Stimulated activated CD4-positive, alpha-beta T cell treated with anti-CD3 and anti-CD28 coated beads, Interleukin-4, amount 100 ng/mL, for 48 hours (primary cell): ENCODE data around the gene RPL15.
"Not testable (repeated sequence)": the region's sequence is repeated elsewhere in the genome, so short reads cannot be mapped to it uniquely, and the experiment has no call there.

ENCODE experiments used
- DNase-seq, 2 donors: peaks; one replicate each; pipeline ENCODE4 v3.0.0-alpha.2; 2020; ENCODE audit warnings: low read depth in 2 of 2

RPL15 gene

DNA sequence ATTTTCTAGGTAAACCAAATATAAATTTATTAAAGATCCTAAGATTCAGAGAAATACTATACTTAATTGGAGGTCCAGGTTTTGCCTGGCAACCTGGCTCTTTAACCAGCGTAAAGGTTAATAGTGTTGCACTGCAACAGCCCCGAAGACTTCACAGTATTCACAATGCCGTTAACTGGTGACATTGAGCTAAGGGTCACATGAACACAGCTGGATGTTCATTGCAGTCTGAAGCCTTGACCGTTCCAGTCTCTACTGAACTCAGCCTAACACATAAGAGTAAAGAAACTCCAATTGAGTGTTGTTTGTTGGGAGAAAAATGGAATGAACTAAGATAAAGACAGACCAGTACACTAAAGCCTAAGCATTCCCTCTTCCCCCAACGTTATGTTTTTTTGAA lies 27.0 kb upstream of the RPL15 start:
- DNase-seq, result no peak

- DNase-seq, result no peak
Measured at GRCh38 chr3:23894254-23895061, 22.5 kb upstream of the RPL15 start.

- DNase-seq, result no peak
Measured at GRCh38 chr3:23895181-23895580, 21.8 kb upstream of the RPL15 start.

DNA sequence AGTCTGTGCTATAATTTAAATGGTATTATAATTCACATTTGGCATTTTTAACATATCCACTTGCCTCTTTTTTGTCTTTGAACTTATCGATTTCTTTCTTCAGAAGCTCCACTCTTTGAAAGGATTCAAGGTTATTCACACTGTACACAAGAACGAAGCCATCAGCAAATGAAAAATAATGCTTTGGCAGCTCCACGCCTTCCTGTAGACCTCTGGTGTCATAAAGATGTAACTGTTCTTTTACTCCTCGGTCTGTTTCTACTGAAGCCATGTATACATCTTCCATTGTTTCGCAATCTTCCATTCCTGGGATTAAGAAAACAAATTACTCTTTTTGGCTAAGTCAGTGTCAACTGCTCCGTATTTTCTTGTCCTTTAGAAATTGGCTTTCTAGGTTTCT lies 16.2 kb upstream of the RPL15 start:
- no peak for DNase-seq

DNA sequence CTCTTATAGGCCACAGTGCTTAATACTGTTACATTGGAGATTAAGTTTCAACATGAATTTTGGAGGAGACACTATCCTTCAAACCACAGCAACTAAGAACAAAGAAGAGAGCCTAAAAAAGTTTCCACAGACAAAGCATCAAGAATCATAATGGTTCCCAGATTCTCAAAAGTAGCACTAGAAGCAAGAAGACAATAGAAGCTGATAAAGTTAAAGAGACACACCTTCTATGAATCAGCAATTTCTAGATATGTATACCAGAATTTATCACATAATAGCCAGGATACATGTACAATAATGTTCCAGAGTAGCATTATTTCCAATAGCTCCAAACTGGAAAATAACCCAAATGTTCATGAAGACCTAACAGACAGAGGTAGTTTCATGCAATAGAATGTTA lies 12.4 kb upstream of the RPL15 start:
- no peak for DNase-seq

GRCh38 chr3:23909341-23909740 lies 7.6 kb upstream of the RPL15 start:
- DNase-seq, result no peak

GRCh38 chr3:23911397-23911796 lies 5.5 kb upstream of the RPL15 start:
- DNase-seq, result no peak

- not testable (repeated sequence) for DNase-seq
Measured at GRCh38 chr3:23912335-23912734, 4.6 kb upstream of the RPL15 start.

DNA sequence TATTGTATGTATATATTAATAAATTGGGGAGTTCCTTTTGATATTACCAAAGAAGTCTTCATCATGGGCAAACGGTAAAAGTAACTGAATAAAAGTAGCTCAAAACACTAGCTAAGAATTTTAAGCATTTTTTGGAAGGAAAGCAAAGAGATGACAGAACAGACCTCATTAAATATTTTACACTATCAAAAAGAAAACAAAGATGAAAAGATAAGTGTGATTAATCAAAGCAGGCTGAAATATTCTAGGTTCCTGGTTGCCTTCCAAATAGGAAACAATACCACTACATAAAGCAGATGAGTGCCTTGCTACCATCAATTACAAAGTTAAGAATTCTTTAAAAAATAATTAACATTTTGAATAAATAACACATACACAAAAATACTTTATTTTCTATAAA lies 3.8 kb upstream of the RPL15 start:
- no peak for DNase-seq

- DNase-seq, result no peak
Measured at GRCh38 chr3:23913873-23914743, 2.8 kb upstream of the RPL15 start.

DNA sequence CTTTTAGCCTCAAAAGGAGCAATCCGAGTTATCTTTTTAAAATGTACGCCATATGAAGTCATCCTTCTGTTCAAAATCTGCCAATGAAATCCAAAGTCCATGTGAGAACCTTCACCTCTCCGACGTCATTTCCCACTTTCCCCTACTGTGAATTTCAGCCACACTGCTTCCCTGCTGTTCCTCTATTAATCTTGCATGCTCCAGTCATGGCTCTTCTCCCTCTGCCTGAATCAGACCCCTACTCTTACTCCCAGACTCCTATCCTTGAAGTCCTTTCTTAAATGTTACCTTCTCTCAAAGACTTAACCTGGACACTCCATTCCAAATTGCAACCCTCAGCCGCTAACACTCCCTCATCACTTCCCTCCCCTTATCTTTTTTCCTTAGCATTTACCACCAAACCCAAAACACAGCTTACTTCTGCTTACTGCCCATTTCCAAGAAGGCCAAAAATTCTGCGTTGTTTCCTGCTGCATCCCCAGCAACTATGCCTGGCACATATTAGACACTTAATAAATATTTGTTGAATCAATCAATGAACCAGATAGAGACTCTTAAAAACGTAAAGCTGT lies 1.3 kb upstream of the RPL15 start:
- no peak for DNase-seq

DNA sequence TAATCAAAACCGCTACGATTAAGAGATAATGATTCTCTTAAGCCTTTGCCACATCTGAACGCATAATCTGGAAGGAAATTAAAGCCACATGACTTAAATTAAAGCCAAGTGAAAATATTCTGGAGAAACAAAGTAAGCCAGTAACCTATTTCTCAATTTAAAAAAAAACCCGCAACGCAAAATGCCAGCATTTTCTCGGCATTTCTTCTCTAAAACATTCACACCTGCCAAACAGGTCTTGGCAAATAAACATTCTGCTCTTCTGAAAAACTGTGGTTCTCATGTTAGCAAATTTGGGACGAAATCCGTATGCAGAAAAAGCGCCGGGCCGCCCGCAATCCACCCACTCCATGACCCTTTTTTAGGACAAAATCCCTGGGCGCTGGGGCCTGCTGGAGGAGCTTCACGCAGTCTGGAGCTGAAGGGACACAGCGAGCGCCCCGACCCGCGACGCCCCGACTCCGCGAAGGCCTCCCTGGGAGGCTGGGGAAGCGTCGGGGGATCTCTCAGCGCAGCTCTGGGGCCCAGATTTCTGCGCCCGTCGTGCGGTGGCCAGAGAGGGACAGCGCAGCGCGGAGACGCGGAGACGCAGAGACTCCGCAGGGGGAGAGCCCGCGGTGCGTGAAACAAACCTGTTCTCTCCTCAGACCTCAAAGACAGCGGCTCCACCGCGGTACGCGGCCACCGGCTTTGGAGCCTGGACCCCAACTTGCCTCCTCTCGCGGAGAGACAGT lies 613 bp upstream of the RPL15 start:
- DNase-seq, result no peak

- peak in 1 of 2 donors; percentile 75 for DNase-seq
Measured at GRCh38 chr3:23917679-23918303, 859 bp downstream of the RPL15 start.

DNA sequence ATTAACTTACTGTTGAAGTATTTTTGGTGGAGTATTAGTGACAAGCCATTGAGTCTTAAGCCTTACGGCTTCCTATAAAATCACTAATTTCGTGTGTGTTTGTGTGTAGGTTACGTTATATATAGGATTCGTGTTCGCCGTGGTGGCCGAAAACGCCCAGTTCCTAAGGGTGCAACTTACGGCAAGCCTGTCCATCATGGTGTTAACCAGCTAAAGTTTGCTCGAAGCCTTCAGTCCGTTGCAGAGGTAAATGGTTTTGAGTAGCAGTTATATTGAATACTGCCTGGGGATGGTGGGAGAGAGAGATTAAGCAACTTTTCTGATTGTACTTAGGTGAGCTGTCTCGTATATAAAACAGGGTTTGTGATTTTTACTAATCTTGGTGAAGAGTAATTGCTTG lies 1.4 kb downstream of the RPL15 start:
- not testable (repeated sequence) for DNase-seq

DNA sequence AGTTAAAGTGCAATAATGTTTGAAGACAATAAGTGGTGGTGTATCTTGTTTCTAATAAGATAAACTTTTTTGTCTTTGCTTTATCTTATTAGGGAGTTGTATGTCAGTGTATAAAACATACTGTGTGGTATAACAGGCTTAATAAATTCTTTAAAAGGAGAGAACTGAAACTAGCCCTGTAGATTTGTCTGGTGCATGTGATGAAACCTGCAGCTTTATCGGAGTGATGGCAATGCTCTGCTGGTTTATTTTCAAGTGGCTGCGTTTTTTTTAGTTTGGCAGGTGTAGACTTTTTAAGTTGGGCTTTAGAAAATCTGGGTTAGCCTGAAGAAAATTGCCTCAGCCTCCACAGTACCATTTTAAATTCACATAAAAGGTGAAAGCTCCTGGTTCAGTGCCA lies 2.7 kb downstream of the RPL15 start:
- DNase-seq, result no peak

DNA sequence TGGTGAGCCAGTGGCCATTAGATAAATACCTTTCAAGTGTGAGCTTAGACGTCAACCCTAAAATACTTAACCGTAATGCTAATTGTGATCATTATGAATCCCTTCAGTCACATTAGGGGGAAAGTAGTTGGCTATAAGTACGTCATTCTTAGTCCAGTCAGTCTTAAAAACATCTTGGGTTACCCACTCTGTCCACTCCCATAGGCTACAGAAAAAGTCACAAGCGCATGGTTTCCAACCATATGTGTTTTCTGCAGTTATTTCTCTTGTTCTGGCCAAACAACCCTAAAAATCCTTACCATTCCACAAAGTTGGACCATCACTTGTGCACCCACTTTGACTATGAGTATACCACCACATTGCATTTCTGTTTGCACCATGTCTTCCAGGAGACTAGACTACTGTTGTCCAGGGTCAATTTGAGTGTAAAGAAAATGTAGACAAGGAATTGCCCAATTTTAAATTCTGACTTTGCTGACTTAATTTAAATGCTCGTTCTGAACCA lies 3.3 kb downstream of the RPL15 start:
- DNase-seq, result no peak

- no peak for DNase-seq
Measured at GRCh38 chr3:23921052-23921511, 4.2 kb downstream of the RPL15 start.

DNA sequence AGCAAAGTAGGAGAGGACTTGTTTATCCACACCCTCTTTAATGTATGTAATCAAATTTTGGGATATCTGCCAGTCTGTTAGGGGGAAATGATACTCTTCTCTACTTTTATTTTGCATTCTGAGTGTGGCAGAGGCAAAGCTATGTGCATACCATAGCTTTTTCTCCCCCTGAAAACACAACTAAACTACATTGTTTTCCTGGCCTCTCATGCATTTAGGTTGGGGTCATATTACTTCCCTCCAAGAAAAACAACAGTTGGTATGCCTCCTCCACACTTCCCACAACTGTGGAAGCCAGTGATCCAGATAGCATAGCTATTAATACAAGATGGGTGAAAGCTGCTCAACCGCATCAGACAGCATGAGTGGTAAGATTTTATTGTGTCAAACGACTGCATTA lies 6.9 kb downstream of the RPL15 start:
- no peak for DNase-seq

- DNase-seq, result no peak
Measured at GRCh38 chr3:23926246-23926645, 9.3 kb downstream of the RPL15 start.

GRCh38 chr3:23926736-23927135 lies 9.8 kb downstream of the RPL15 start:
- DNase-seq, result no peak

- DNase-seq, result no peak
Measured at GRCh38 chr3:23928524-23928923, 11.6 kb downstream of the RPL15 start.
